Lung (tissue), 12 donors: ENCODE measurements around the gene AKAP13. TPM values are rescaled to one million over a fixed set of nuclear protein-coding genes. Genes with fewer than 3 reads are reported as not detected.

Experiments used
- ATAC-seq: fragments of 200-7000 bp; cut with Tn5 transposase; one replicate; pipeline ENCODE4 v1.9.1; 2020; ENCODE audit warnings: moderate number of reproducible peaks; ENCODE audit not compliant: insufficient read depth, low FRiP score
- DNase-seq, 3 donors: peaks; one replicate each; pipeline ENCODE4 v3.0.0-alpha.2; 2013 to 2017
- H3K27ac ChIP-seq, 2 donors: one replicate each; pipeline ENCODE4 v1.5.1; 2013; ENCODE audit warnings: mild to moderate bottlenecking in 2 of 2, moderate library complexity in 2 of 2, control low read depth in 1 of 2, inconsistent platforms in 1 of 2, low read depth in 1 of 2, low read length in 1 of 2
- H3K27me3 ChIP-seq, 3 donors: one replicate each; pipeline ENCODE4 v1.5.1; 2013; ENCODE audit warnings: low read length in 2 of 3; ENCODE audit not compliant: control insufficient read depth in 3 of 3, insufficient read depth in 3 of 3
- H3K36me3 ChIP-seq, 4 donors: one replicate each; pipeline ENCODE4 v1.5.1; 2013; ENCODE audit warnings: low read length in 4 of 4, mild to moderate bottlenecking in 1 of 4, moderate library complexity in 1 of 4; ENCODE audit not compliant: control insufficient read depth in 4 of 4, insufficient read depth in 4 of 4
- H3K4me1 ChIP-seq, 5 donors: one replicate each; pipeline ENCODE4 v1.5.1; 2013; ENCODE audit warnings: low read length in 5 of 5, mild to moderate bottlenecking in 2 of 5, moderate library complexity in 1 of 5; ENCODE audit not compliant: control insufficient read depth in 5 of 5, insufficient read depth in 5 of 5
- H3K4me3 ChIP-seq: one replicate; pipeline ENCODE4 v1.5.1; 2013; ENCODE audit warnings: mild to moderate bottlenecking, control low read depth, moderate library complexity
- H3K9ac ChIP-seq, 2 donors: one replicate each; pipeline ENCODE4 v1.5.1; 2013; ENCODE audit warnings: low read length in 2 of 2, control low read depth in 1 of 2; ENCODE audit not compliant: insufficient read depth in 1 of 2
- H3K9me3 ChIP-seq, 4 donors: one replicate each; pipeline ENCODE4 v1.5.1; 2013; ENCODE audit warnings: low read length in 3 of 4, mild to moderate bottlenecking in 1 of 4, moderate library complexity in 1 of 4; ENCODE audit not compliant: control insufficient read depth in 4 of 4, insufficient read depth in 3 of 4
- CTCF ChIP-seq: IDR thresholded peaks from 2 replicates; pipeline ENCODE4 v1.5.1; 2012; ENCODE audit warnings: mild to moderate bottlenecking; ENCODE audit errors: control extremely low read depth, extremely low read depth
- WGBS, 2 donors: extraction: QIAGEN DNeasy Blood & Tissue Kit; methylation state at CpG; one replicate each; pipeline ENCODE4 v1.1.7; 2013; 5-methylcytosine and 5-hydroxymethylcytosine counted together
- polyA plus RNA-seq, 2 donors: library from polyadenylated mRNA; stranded (reverse); fragments of 200-250 nt; gene quantifications; one replicate each; pipeline ENCODE4 v1.2.1, GENCODE V29; 2013
- total RNA-seq, 2 donors: library from RNA; depleted of rRNA in 1 of 2; stranded (reverse); fragments of >200 nt in 1 of 2; gene quantifications; one replicate each; pipeline ENCODE4 v1.2.1, GENCODE V29; 2014 to 2021
- donor health status: control.
- donor health status: control.
- donor health status: Bipolar disorder and iron deficiency.
- donor health status: healthy.
- donor health status: DM: yes; HTN: yes; CAD: no.

The AKAP13 gene
- total and polyA plus RNA-seq, 4 donors, result 102 to 1,115 (median 259) TPM

GRCh38 chr15:85773970-85774369, 393.6 kb downstream of the AKAP13 start:
- H3K9ac ChIP-seq, result no peak overlapping the region
- H3K9me3 ChIP-seq, result no peaks in the 10 kb centered on the region
- WGBS, 2 donors, result 93 to 94% methylated on average over 10 of the region's 10 CpGs
- no peak for TF ChIP-seq CTCF
- no peak overlapping the region for H3K27ac ChIP-seq
- peaks cover 0 to 26% (median 18%) of the 10 kb centered on the region in 5 donors for H3K4me1 ChIP-seq
- no peak overlapping the region for H3K4me3 ChIP-seq
- peaks cover 0 to 1% (median 0%) of the 10 kb centered on the region in 4 donors for H3K36me3 ChIP-seq
- DNase-seq, result no peak
- H3K27me3 ChIP-seq, result no peaks in the 10 kb centered on the region
- ATAC-seq, result no peak

- Histone ChIP-seq H3K9ac (no peak overlapping the region), H3K36me3 (no peaks in the 10 kb centered on the region), H3K9me3 (no peaks in the 10 kb centered on the region), H3K27ac (no peak overlapping the region), H3K27me3 (no peaks in the 10 kb centered on the region), H3K4me1 (peaks cover 0 to 18% (median 5%) of the 10 kb centered on the region in 5 donors), H3K4me3 (no peak overlapping the region)
- ATAC-seq, result peak; percentile 76
- DNase-seq, result no peak
- 79 to 90% methylated on average over 18 of the region's 18 CpGs for WGBS, 2 donors
- TF ChIP-seq CTCF, result no peak
These were observed 397.1 kb downstream of the AKAP13 start for GRCh38 chr15:85777250-85778106.

DNA sequence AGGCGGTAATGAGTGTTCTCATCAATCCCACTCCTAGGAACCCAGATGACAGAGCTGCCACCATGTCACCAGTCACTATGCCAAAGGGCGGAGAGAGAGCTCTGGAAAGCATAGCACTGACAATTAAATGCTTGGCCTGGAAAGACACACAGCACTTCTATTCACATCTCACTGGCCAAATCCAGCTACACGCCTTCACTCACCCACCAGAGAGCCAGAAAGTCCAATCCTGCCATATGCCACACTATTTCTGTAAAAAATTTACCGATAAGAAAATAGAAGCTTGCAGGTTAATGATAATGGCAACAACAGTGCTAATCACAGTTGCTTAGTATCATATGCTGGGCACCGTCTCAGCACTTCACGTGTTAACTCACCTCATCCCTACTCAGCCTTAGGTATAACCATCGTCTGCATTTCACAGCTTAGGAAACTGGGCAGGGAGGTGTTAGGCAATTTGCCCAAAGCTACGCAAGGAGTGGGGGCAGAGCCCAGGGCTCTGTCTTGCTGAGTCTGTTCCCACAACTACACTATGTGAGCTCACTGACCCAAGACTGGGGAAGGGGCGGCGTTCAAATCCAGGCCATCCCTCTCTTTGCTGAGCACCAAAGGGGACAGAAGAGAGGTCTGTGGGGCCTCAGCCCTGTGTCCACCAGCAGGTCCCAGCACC, 397.8 kb downstream of the AKAP13 start:
- H3K4me1 ChIP-seq, result peaks cover 0 to 12% (median 5%) of the 10 kb centered on the region in 5 donors
- H3K36me3 ChIP-seq, result peaks cover 0 to 2% (median 0%) of the 10 kb centered on the region in 4 donors
- H3K27me3 ChIP-seq, result no peaks in the 10 kb centered on the region
- DNase-seq (no peak), ATAC-seq (no peak)
- H3K4me3 ChIP-seq, result no peak overlapping the region
- H3K9ac ChIP-seq, result no peak overlapping the region
- H3K27ac ChIP-seq, result no peak overlapping the region
- TF ChIP-seq CTCF, result no peak
- 72% methylated on average over 10 of the region's 10 CpGs for WGBS, 2 donors
- no peaks in the 10 kb centered on the region for H3K9me3 ChIP-seq
